Muscle of arm (tissue), 12 donors: ENCODE data around the gene PDIA3. TPM values are rescaled to one million over a fixed set of nuclear protein-coding genes. Genes with fewer than 3 reads are reported as not detected.
"Not testable (repeated sequence)": the region's sequence is repeated elsewhere in the genome, so short reads cannot be mapped to it uniquely, and the experiment has no call there.

Experiments
- DNase-seq: peaks from one replicate; pipeline ENCODE4 v3.0.0-alpha.2; 2013
- polyA plus RNA-seq, 12 donors: library from polyadenylated mRNA; unstranded; fragments of 120-200 nt; gene quantifications; one replicate each; pipeline ENCODE4 v1.2.1, GENCODE V29; 2013; ENCODE audit not compliant: insufficient read length in 12 of 12

PDIA3 gene
- polyA plus RNA-seq, 12 donors: 176 to 379 (median 252) TPM; not detected in 1

GRCh38 chr15:43808435-43808950 is 62.3 kb downstream of the PDIA3 start:
- DNase-seq: no peak

GRCh38 chr15:43808960-43809678 is 62.9 kb downstream of the PDIA3 start:
- DNase-seq: no peak

GRCh38 chr15:43815064-43815463 is 68.8 kb downstream of the PDIA3 start:
- not testable (repeated sequence) for DNase-seq

GRCh38 chr15:43821505-43821904 is 75.3 kb downstream of the PDIA3 start:
- DNase-seq: no peak

Other genes starting within 250 kb of the PDIA3 start
- gene MAP1A, start 228.8 kb upstream of the PDIA3 start, polyA plus RNA-seq: 10 to 100 TPM in 11 of 12 donors, not detected in 1; 27.5 to 44.8 (median 38.0) TPM
- gene PPIP5K1, start 156.2 kb upstream of the PDIA3 start, polyA plus RNA-seq: 10 to 100 TPM in 3 of 12 donors, 1 to 10 TPM in 8, not detected in 1; 4.9 to 22.9 (median 6.5) TPM
- gene CKMT1B, start 152.4 kb upstream of the PDIA3 start, polyA plus RNA-seq: 1 to 10 TPM in 1 of 12 donors, under 1 TPM in 6, not detected in 5; 0.11 to 5.5 (median 0.21) TPM
- 1 to 10 TPM in 1 of 12 donors, under 1 TPM in 9, not detected in 2; 0.12 to 1.1 (median 0.48) TPM for gene STRC, start 127.6 kb upstream of the PDIA3 start, polyA plus RNA-seq
- 1 to 10 TPM in 9 of 12 donors, under 1 TPM in 1, not detected in 2; 0.31 to 5.9 (median 1.3) TPM for gene CATSPER2, start 97.6 kb upstream of the PDIA3 start, polyA plus RNA-seq
- 1 to 10 TPM in 1 of 12 donors, under 1 TPM in 3, not detected in 8; 0.18 to 5.3 (median 0.66) TPM for gene CKMT1A, start 52.6 kb upstream of the PDIA3 start, polyA plus RNA-seq
- gene ELL3, start 30.5 kb downstream of the PDIA3 start, polyA plus RNA-seq: 1 to 10 TPM in 10 of 12 donors, not detected in 2; 1.7 to 6.3 (median 3.4) TPM
- gene SERF2, start 45.9 kb downstream of the PDIA3 start, polyA plus RNA-seq: 100 to 1,000 TPM in 11 of 12 donors, not detected in 1; 436 to 967 (median 514) TPM
- 1 to 10 TPM in 2 of 12 donors, under 1 TPM in 5, not detected in 5; 0.46 to 1.3 (median 0.89) TPM for gene SERINC4, start 53.8 kb downstream of the PDIA3 start, polyA plus RNA-seq
- 10 to 100 TPM in 4 of 12 donors, 1 to 10 TPM in 7, not detected in 1; 6.2 to 27.4 (median 8.1) TPM for gene HYPK, start 54.2 kb downstream of the PDIA3 start, polyA plus RNA-seq
- 10 to 100 TPM in 11 of 12 donors, not detected in 1; 28.4 to 45.2 (median 34.9) TPM for gene MFAP1, start 78.3 kb downstream of the PDIA3 start, polyA plus RNA-seq
- 10 to 100 TPM in 5 of 12 donors, 1 to 10 TPM in 6, not detected in 1; 5.8 to 21.5 (median 9.1) TPM for gene WDR76, start 80.6 kb downstream of the PDIA3 start, polyA plus RNA-seq